NCI-H2081 treated with DMSO at 0.1 percent for 48 hours (cell line): ENCODE results near the gene STAM2.
"Not testable (repeated sequence)": the region's sequence is repeated elsewhere in the genome, so short reads cannot be mapped to it uniquely, and the experiment has no call there.

Source experiments
- DNase-seq: peaks from one replicate; lab custom pipeline; 2025; lab: John Stamatoyannopoulos, UW

The STAM2 gene

DNA sequence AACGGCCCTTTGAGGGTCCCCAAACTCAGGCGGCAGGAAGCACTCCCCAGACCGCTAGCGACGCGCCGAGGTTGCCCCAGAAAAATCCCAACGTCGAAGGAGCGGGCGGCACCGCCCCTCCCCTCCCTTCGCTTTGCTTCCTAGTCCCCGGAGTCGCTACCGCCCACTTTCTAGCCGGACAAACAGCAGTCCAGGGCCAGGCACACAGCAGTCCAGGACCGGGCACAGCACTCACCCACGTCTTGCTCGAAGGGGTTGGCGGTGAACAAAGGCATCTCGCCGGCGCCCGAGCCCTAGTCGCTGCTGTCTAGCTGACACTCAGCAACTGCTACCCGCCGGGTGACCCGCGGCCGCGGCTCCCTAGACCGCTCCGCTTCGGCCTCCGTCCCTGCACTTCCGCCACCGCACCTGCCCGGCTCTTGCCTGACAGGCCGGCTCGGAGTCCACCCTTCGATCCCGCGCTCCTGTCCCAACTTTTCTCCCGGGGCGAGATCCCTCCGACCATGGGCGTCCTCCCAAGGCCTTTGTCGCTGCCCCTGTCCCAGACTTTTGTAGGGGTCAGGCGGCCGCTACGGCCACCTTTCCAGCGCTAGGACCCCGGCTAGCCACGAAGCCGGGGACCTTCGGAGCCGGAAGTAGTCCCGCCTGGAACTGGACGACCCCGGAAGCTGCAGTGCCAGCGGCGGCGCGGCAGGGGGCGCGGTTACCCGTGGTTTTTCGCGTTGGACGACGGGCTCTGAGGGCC is at the start of gene STAM2:
Gene STAM2, minus strand, starts transcription at position 396 of the 745 bp plus-strand sequence. Its CDS starts 121 bp downstream, at position 275.
- peak; percentile 49 for DNase-seq

DNA sequence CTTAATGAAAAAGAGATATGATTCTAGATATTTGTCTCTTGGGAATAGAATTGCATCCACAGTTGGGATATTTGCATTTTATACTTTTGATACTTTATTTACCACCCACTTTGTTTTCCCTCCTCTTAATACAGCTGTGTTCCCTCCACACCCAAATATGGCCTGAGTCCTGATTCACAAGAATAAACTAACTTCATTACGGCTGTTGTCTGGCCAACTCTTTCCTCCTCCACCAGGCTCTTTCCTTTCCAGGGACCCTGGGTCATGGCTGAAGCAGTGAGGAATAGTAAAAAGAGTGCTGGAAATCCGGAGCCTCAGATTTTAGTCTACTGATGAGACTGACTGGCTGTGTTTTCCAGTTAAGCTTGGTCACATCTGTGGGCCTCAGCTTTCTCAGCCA is 48.4 kb upstream of the STAM2 start:
- no peak for DNase-seq

- DNase-seq, result no peak
Measured at GRCh38 chr2:152222975-152223637, 47.5 kb upstream of the STAM2 start.

- no peak for DNase-seq
Measured at GRCh38 chr2:152221839-152222238, 46.3 kb upstream of the STAM2 start.

GRCh38 chr2:152219077-152219828 is 43.7 kb upstream of the STAM2 start:
- no peak for DNase-seq

DNA sequence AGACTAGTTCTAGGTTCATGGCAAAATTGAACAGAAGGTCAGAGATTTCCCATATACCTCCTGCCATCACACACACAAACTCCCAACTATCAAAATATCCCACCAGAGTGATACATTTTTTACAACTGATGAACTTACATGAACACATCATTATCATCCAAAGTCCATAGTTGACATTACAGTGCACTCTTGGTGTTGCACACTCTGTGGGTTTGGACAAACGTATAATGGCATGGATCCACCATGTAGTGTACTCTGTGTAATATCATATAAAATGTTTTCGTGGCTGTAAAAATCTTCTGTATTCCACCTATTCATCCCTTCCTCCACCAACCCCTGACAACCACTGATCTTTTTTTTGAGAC is 25.9 kb upstream of the STAM2 start:
- DNase-seq, result no peak

DNA sequence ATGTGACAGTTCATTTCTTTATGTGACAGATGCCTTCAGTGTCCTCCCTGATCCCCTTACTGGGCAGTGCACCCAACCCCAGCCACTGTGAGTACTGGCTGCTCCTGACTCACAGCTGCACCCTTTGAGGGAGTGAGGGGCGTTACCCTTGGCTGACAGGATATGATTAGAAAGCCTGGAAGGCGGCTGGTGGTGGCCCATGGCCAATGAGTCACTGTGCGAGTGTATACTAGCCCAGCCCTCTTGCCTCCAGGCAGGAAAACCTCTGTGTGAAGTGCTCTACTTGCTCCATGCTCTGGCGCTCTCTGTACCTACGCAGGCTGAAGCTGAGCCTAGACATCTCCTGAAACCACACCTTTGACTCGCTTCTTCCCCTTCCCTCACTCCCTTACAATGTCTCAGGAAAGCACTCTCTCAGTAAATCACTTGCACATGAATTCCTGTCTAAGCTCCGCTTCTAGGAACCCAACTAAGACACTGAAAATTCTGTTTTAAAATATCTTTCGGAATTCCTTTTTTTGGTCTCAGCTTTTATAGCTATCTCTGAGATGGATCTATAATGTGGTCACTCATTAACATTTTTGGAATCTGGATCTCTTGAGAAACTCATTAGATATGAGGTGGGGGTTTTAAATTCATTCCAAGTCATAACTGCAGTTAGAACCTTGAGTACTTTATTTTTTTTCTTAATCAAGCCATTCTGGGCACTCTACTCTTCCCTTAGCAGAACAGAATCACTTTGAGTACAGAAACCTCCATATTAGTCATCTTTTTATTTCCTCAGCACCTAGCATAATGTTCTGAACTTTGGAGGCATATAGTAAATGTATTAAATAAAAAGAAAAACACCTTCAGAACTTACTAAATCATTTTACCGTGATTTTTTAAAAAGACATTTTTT is 25.3 kb upstream of the STAM2 start:
- peak; percentile 2 for DNase-seq

DNA sequence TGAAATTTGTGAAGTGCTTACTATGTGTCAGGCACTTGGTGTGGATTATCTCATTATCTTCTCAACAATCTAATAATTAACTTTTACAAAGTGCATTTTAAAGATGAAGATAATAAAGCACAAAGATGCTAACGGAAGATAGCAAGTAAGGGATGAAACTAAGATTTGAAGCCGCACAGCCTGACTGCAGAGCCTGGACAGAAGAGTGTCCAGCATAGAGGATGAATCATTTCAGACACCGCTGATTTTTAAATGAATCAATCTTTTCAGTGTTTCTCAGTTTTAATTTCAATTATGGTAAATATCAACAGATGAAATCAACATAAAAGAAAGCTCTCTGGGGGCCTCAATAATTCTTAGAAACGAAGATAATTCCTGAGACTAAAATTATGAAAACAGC is 24.5 kb upstream of the STAM2 start:
- DNase-seq, result no peak

- DNase-seq, result no peak
Measured at GRCh38 chr2:152198499-152198898, 22.9 kb upstream of the STAM2 start.

DNA sequence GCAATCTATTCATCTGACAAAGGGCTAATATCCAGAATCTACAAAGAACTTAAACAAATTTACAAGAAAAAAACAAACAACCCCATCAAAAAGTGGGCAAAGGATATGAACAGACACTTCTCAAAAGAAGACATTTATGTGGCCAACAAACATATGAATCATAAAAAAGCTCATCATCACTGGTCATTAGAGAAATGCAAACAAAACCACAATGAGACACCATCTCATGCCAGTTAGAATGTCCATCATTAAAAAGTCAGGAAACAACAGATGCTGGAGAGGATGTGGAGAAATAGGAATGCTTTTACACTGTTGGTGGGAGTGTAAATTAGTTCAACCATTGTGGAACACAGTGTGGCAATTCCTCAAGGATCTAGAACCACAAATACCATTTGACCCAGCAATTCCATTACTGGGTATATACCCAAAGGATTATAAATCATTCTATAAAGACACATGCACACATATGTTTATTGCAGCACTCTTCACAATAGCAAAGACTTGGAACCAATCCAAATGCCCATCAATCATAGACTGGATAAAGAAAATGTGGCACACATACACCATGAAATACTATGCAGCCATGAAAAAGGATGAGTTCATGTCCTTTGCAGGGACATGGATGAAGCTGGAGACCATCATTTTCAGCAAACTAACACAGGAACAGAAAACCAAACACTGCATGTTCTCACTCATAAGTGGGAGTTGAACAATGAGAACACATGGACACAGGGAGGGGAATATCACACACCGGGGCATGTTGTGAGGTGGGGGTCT is 22.1 kb upstream of the STAM2 start:
- DNase-seq, result not testable (repeated sequence)

- DNase-seq, result no peak
Measured at GRCh38 chr2:152189622-152190495, 14.3 kb upstream of the STAM2 start.

DNA sequence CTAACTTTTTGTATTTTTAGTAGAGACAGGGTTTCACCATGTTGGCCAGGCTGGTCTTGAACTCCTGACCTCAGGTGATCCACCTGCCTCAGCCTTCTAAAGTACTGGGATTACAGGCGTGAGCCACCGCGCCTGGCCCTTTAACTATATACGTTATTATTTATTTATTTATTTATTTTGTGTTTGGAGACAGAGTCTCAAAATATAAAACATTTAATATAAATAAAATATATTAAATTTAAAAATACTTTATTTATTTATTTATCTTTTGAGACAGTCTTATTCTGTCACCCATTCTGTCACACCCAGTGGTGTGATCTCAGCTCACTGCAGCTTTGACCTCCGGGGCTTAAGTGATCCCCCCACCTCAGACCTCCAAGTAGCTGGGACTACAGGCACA is 11.2 kb upstream of the STAM2 start:
- not testable (repeated sequence) for DNase-seq

- no peak for DNase-seq
Measured at GRCh38 chr2:152186262-152186661, 10.7 kb upstream of the STAM2 start.

GRCh38 chr2:152183401-152184073 is 8.0 kb upstream of the STAM2 start:
- DNase-seq, result no peak

GRCh38 chr2:152177667-152178066 is 2.1 kb upstream of the STAM2 start:
- DNase-seq, result not testable (repeated sequence)

DNA sequence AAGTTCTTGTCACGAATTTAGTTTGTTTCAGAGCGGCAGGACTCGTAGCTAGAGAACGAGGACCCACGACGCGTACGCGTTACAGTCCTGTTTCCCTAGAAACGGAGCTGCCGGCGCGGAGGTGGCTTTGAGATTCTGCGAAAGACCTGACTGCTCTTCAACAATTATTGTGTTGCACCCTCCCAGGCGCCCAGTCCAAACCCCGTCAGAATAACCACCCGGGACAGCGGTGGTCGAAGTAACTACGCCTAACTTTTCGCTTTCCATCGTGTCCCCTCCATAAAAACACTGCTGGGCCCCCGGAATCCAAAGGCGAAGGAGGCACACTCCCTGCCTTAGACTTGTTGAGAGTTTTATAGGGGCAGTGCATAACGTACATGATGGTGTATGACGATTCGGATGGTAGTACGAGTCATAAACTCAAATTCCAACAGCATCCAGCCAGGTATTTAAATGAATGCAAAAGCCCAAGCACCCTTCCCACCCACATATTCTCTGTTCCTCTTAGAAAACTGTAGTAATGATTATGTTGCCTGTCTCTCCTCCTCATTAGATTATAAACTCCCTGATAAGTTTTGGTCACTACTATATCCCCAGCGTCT is 651 bp upstream of the STAM2 start:
- no peak for DNase-seq

- DNase-seq, result no peak
Measured at GRCh38 chr2:152175012-152175367, 573 bp downstream of the STAM2 start.

- no peak for DNase-seq
Measured at GRCh38 chr2:152174574-152174973, 989 bp downstream of the STAM2 start.

GRCh38 chr2:152173831-152174230 is 1.7 kb downstream of the STAM2 start:
- DNase-seq, result no peak
